Neuronal stem cell (in vitro differentiated cells): ENCODE results near the gene USP10.

Source experiments
- DNase-seq: peaks from one replicate; pipeline ENCODE4 v3.0.0-alpha.2; 2013; ENCODE audit warnings: low spot score
- H2AFZ ChIP-seq: one replicate; pipeline ENCODE4 v1.6.1; 2013; ENCODE audit warnings: mild to moderate bottlenecking, low read length, inconsistent platforms
- H2AK5ac ChIP-seq: 2 replicates; pipeline ENCODE4 v1.6.1; 2013; ENCODE audit warnings: low read depth, mild to moderate bottlenecking, inconsistent platforms, low read length, moderate library complexity, mixed read lengths
- H2BK120ac ChIP-seq: 2 replicates; pipeline ENCODE4 v1.6.1; 2013; ENCODE audit warnings: low read depth, mild to moderate bottlenecking, inconsistent platforms, low read length, moderate library complexity, mixed read lengths
- H2BK12ac ChIP-seq: one replicate; pipeline ENCODE4 v1.6.1; 2013; ENCODE audit warnings: low read length, inconsistent platforms
- H2BK15ac ChIP-seq: 2 replicates; pipeline ENCODE4 v1.6.1; 2013; ENCODE audit warnings: mild to moderate bottlenecking, low read length, inconsistent platforms, mixed read lengths
- H2BK5ac ChIP-seq: one replicate; pipeline ENCODE4 v1.6.1; 2013; ENCODE audit warnings: inconsistent platforms, mild to moderate bottlenecking, low read length, moderate library complexity
- H3K14ac ChIP-seq: one replicate; pipeline ENCODE4 v1.6.1; 2013; ENCODE audit warnings: low read length, inconsistent platforms
- H3K18ac ChIP-seq: 2 replicates; pipeline ENCODE4 v1.6.1; 2013; ENCODE audit warnings: low read length, inconsistent platforms
- H3K23ac ChIP-seq: 2 replicates; pipeline ENCODE4 v1.6.1; 2013; ENCODE audit warnings: low read depth, mild to moderate bottlenecking, mixed read lengths, low read length, inconsistent platforms; ENCODE audit not compliant: poor library complexity
- H3K27ac ChIP-seq: replicated peaks from 3 replicates; pipeline ENCODE4 v1.5.1; 2013; ENCODE audit warnings: low read length, inconsistent platforms
- H3K27me3 ChIP-seq, 3 experiments: 2 replicates each; pipeline ENCODE4 v1.6.1; 2013; ENCODE audit warnings: low read length in 3 of 3, mild to moderate bottlenecking in 2 of 3, inconsistent platforms in 1 of 3, low read depth in 1 of 3, mixed read lengths in 1 of 3, moderate library complexity in 1 of 3; ENCODE audit not compliant: control insufficient read depth in 3 of 3, insufficient read depth in 3 of 3
- H3K36me3 ChIP-seq, 2 donors: replicated peaks in 1 of 2; 2 replicates each; pipeline ENCODE4 v1.6.1; 2013; ENCODE audit warnings: low read length in 2 of 2; ENCODE audit not compliant: control insufficient read depth in 2 of 2, insufficient read depth in 2 of 2
- H3K4ac ChIP-seq: 2 replicates; pipeline ENCODE4 v1.6.1; 2013; ENCODE audit warnings: inconsistent platforms, mild to moderate bottlenecking, low read length, moderate library complexity
- H3K4me1 ChIP-seq, 2 donors: 1 replicate in 1 of 2; 2 replicates in 1 of 2; pipeline ENCODE4 v1.6.1; 2013; ENCODE audit warnings: low read length in 2 of 2, low read depth in 1 of 2; ENCODE audit not compliant: control insufficient read depth in 2 of 2, insufficient read depth in 1 of 2
- H3K4me2 ChIP-seq: one replicate; pipeline ENCODE4 v1.6.1; 2013; ENCODE audit warnings: mild to moderate bottlenecking, low read length, inconsistent platforms; ENCODE audit not compliant: insufficient read depth, poor library complexity, severe bottlenecking
- H3K4me3 ChIP-seq, 2 donors: 2 replicates each; pipeline ENCODE4 v1.5.1; 2013; ENCODE audit warnings: low read length in 2 of 2, mild to moderate bottlenecking in 2 of 2, inconsistent platforms in 1 of 2, moderate library complexity in 1 of 2
- H3K79me1 ChIP-seq: one replicate; pipeline ENCODE4 v1.6.1; 2013; ENCODE audit warnings: low read depth, mild to moderate bottlenecking, inconsistent platforms, low read length, moderate library complexity
- H3K9ac ChIP-seq: one replicate; pipeline ENCODE4 v1.6.1; 2013; ENCODE audit warnings: mild to moderate bottlenecking, low read depth, low read length, inconsistent platforms; ENCODE audit not compliant: poor library complexity
- H3K9me3 ChIP-seq, 2 donors: replicated peaks in 1 of 2; 2 replicates each; pipeline versions ENCODE3 to v1.6.1; 2013; ENCODE audit warnings: low read length in 2 of 2, mild to moderate bottlenecking in 2 of 2, inconsistent platforms in 1 of 2, low read depth in 1 of 2, mixed read lengths in 1 of 2, moderate library complexity in 1 of 2; ENCODE audit not compliant: control insufficient read depth in 2 of 2, insufficient read depth in 1 of 2
- H4K8ac ChIP-seq: one replicate; pipeline ENCODE4 v1.6.1; 2013; ENCODE audit warnings: low read depth, mild to moderate bottlenecking, inconsistent platforms, low read length, moderate library complexity
- H4K91ac ChIP-seq: one replicate; pipeline ENCODE4 v1.6.1; 2013; ENCODE audit warnings: low read length, low read depth, mild to moderate bottlenecking, inconsistent platforms; ENCODE audit not compliant: poor library complexity
- WGBS, 2 donors: extraction: QIAGEN DNeasy Blood & Tissue Kit; methylation state at CpG; one replicate each; pipeline ENCODE4 v1.1.7; 2013; ENCODE audit warnings: missing lambda C conversion rate in 2 of 2, mixed read lengths in 1 of 2; ENCODE audit not compliant: insufficient read length in 2 of 2, insufficient replicate concordance in 1 of 2; ENCODE audit errors: extremely low coverage in 2 of 2; 5-methylcytosine and 5-hydroxymethylcytosine counted together

Gene USP10

DNA sequence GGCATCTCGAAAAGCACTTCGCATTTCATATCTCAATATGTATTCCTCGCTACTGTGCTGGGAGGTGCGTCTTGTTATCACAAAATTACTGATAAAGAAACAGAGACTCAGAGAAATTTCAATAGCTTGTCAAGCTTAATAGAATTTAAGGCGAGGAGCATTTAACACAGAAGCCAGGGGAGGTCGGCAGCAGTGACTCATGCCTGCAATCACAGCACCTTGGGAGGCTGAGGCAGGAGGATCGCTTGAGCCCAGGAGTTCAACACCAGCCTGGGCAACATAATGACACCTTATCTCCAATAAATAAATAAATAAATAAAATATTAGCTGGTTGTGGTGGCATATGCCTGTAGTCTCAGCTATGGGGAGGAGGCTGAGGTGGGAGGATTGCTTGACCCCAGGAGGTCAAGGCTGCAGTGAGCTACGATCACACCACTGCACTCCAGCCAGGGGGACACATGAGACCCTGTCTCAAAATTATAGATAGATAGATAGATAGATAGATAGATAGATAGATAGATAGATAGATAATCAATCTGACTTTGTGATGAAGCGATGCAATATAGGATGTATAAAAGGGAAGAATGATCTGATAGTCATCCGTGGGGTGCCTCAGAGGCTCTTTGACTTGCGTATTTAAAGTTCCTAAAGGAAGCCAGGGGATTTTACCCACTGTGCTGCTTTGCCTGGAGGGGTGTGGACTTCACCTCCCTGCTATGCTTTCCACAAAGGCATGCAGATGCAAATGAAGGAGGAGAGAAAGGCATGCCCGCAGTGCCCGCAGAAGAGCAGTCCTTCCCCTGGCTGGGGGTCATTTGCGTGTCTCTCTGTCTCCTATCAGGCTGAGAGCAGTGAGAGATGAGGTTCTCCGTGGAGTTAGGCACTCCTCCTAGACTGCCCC lies 15.9 kb upstream of the USP10 start:
- peaks cover 5 to 11% of the 10 kb centered on the region in 2 donors for H3K4me1 ChIP-seq
- H3K4ac ChIP-seq = no peak overlapping the region
- H3K27me3 ChIP-seq = peaks cover 0 to 9% (median 0%) of the 10 kb centered on the region in 3 experiments
- H3K9ac ChIP-seq = no peak overlapping the region
- H4K8ac ChIP-seq = no peak overlapping the region
- H2AK5ac ChIP-seq = no peak overlapping the region
- no peak overlapping the region for H3K4me2 ChIP-seq
- peaks cover 2 to 3% of the 10 kb centered on the region in 2 donors for H3K9me3 ChIP-seq
- no peak overlapping the region for H2BK120ac ChIP-seq
- no peak overlapping the region for H3K23ac ChIP-seq
- no peak for DNase-seq
- H3K4me3 ChIP-seq = no peak overlapping the region
- H4K91ac ChIP-seq = no peak overlapping the region
- H2BK12ac ChIP-seq = no peak overlapping the region
- H3K18ac ChIP-seq = no peak overlapping the region
- H3K36me3 ChIP-seq = no peaks in the 10 kb centered on the region
- H3K79me1 ChIP-seq = no peaks in the 10 kb centered on the region
- no peak overlapping the region for H2BK15ac ChIP-seq
- no peak overlapping the region for H2BK5ac ChIP-seq
- H3K27ac ChIP-seq = no peak overlapping the region
- no peak overlapping the region for H3K14ac ChIP-seq
- H2AFZ ChIP-seq = no peak overlapping the region
- no CpG with 5 or more reads among the region's 15 CpGs for WGBS, 2 donors

DNA sequence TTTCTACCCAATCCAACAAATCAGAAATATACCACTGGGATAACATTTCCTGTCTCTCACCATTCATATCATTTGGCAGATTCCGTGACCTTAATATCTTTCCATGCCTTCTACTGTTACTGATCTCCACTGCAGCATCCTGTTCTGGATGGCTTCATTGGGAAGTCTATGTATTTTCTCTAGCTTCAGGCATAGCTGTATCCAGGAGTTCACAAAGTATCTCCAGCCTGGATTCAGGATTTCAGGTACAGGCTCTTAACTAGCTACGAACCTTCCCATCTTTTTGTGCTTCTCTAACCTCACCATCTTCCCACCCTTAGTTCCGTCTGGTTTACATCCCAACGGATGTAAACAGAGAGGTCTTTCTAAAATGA lies 15.2 kb upstream of the USP10 start:
- Histone ChIP-seq H3K27me3 (peaks cover 0 to 9% (median 0%) of the 10 kb centered on the region in 3 experiments), H3K18ac (no peak overlapping the region), H2BK120ac (no peak overlapping the region), H2AK5ac (no peak overlapping the region), H2BK5ac (no peak overlapping the region), H3K9me3 (peaks cover 2 to 6% of the 10 kb centered on the region in 2 donors), H4K8ac (no peak overlapping the region), H3K79me1 (no peaks in the 10 kb centered on the region), H2BK12ac (no peak overlapping the region), H3K9ac (no peak overlapping the region), H3K23ac (no peak overlapping the region), H3K4me3 (no peak overlapping the region), H3K27ac (no peak overlapping the region), H3K4me2 (no peak overlapping the region), H2BK15ac (no peak overlapping the region), H4K91ac (no peak overlapping the region), H2AFZ (no peak overlapping the region), H3K36me3 (no peaks in the 10 kb centered on the region), H3K4ac (no peak overlapping the region), H3K14ac (no peak overlapping the region), H3K4me1 (peaks cover 5 to 11% of the 10 kb centered on the region in 2 donors)
- no CpG with 5 or more reads among the region's 4 CpGs for WGBS, 2 donors
- no peak for DNase-seq

DNA sequence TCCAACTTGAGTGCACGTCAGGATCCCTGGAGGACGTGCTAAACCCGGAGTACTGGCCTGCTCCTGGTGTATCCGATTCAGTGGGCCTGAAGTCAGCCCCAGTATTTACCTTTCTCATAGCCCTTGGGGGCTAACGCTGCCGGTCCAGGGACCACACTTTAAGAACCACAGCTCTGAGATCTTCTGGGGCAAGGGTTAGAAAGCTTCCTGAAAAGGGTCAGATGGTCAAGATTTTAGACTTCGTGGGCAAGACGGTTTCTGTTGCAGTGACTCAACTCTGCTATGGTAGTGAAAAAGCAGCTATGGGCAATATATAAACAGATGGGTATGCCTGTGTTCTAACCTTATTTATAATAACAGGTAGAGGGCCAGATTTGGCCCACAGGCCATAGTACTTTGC lies 14.6 kb upstream of the USP10 start:
- no peak for DNase-seq
- H3K4ac ChIP-seq = no peak overlapping the region
- no peak overlapping the region for H2BK5ac ChIP-seq
- no peak overlapping the region for H3K27ac ChIP-seq
- peaks cover 2 to 9% of the 10 kb centered on the region in 2 donors for H3K9me3 ChIP-seq
- H3K27me3 ChIP-seq = peaks cover 0 to 9% (median 0%) of the 10 kb centered on the region in 3 experiments
- H2BK15ac ChIP-seq = no peak overlapping the region
- H3K18ac ChIP-seq = no peak overlapping the region
- no peak overlapping the region for H3K23ac ChIP-seq
- H4K91ac ChIP-seq = no peak overlapping the region
- no peak overlapping the region for H2BK120ac ChIP-seq
- no peaks in the 10 kb centered on the region for H3K79me1 ChIP-seq
- H4K8ac ChIP-seq = no peak overlapping the region
- no peak overlapping the region for H3K14ac ChIP-seq
- no peak overlapping the region for H3K9ac ChIP-seq
- peaks cover 5 to 11% of the 10 kb centered on the region in 2 donors for H3K4me1 ChIP-seq
- no peak overlapping the region for H2BK12ac ChIP-seq
- no peak overlapping the region for H2AFZ ChIP-seq
- no peaks in the 10 kb centered on the region for H3K36me3 ChIP-seq
- H2AK5ac ChIP-seq = no peak overlapping the region
- WGBS, 2 donors = no CpG with 5 or more reads among the region's 8 CpGs
- no peak overlapping the region for H3K4me2 ChIP-seq
- no peak overlapping the region for H3K4me3 ChIP-seq

DNA sequence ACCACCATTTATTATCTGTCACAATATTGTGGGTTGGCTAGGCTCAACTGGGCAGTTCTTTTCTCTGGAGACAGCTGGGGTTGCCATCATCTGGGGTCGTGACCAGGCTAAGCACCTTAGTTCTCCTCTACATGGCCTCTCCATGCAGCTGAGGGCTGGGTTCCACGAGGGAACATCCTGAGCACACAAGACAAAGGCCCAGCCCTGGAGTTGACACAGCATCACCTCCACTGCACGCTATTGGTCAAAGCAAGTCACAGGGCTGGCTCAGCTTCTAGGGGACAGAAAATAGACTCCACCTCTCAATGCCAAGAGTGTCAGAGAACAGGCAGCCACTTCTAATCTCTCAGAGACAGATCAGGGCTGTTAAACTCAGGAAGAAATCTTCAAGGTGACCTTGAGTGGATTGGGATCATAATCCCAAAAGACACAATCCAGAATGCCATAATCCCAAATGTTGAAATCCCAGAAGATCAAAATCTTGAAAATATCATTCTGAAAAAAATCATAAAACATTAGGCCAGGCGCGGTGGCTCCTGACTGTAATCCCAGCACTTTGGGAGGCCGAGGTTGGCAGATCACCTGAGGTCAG lies 13.0 kb upstream of the USP10 start:
- Histone ChIP-seq H3K4me2 (no peak overlapping the region), H2BK5ac (no peak overlapping the region), H3K36me3 (no peaks in the 10 kb centered on the region), H3K18ac (no peak overlapping the region), H2BK15ac (no peak overlapping the region), H3K4me3 (no peak overlapping the region), H2AFZ (no peak overlapping the region), H3K79me1 (no peaks in the 10 kb centered on the region), H3K4ac (no peak overlapping the region), H3K9me3 (peaks cover 2 to 9% of the 10 kb centered on the region in 2 donors), H3K23ac (peak overlapping the region; percentile 82), H2BK120ac (no peak overlapping the region), H4K91ac (no peak overlapping the region), H3K27me3 (peaks cover 0 to 9% (median 0%) of the 10 kb centered on the region in 3 experiments), H3K27ac (no peak overlapping the region), H4K8ac (no peak overlapping the region), H2AK5ac (no peak overlapping the region), H2BK12ac (no peak overlapping the region), H3K14ac (peak overlapping the region; percentile 17), H3K9ac (no peak overlapping the region), H3K4me1 (peaks cover 5 to 11% of the 10 kb centered on the region in 2 donors)
- no peak for DNase-seq
- WGBS, 2 donors = no CpG with 5 or more reads among the region's 6 CpGs
